GM20000 (cell line): Measurements from ENCODE around the gene GRID1.

Experiments
- DNase-seq: peaks from one replicate; pipeline ENCODE4 v3.0.0; 2012; ENCODE audit warnings: low spot score
- TF ChIP-seq, protein P1 (sequence below): IDR thresholded peaks from 2 replicates; pipeline ENCODE4 v1.5.1; 2012; ENCODE audit warnings: mild to moderate bottlenecking, control low read depth; ENCODE audit errors: extremely low read depth, missing control alignments

GRID1 gene

DNA sequence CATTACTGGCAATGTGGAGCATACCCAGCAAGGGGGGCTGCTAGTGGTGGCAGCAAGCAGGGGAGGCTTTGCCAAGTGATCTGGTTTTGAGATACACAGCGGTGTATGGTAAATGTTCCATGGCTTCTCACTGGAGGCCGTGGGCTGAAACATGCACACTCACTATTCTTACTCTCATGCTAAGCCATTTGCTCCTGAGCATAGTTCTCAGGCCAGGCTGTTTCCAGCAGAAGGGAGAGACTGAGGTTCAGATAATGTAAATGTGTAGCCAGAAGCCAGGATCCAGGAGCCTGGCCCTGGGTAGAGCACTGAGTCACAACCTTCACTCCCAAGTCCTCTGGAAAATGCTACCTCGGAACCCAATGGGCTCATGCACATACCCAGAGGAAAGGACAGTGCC lies 757.9 kb downstream of the GRID1 start:
- TF ChIP-seq, protein P1, sequence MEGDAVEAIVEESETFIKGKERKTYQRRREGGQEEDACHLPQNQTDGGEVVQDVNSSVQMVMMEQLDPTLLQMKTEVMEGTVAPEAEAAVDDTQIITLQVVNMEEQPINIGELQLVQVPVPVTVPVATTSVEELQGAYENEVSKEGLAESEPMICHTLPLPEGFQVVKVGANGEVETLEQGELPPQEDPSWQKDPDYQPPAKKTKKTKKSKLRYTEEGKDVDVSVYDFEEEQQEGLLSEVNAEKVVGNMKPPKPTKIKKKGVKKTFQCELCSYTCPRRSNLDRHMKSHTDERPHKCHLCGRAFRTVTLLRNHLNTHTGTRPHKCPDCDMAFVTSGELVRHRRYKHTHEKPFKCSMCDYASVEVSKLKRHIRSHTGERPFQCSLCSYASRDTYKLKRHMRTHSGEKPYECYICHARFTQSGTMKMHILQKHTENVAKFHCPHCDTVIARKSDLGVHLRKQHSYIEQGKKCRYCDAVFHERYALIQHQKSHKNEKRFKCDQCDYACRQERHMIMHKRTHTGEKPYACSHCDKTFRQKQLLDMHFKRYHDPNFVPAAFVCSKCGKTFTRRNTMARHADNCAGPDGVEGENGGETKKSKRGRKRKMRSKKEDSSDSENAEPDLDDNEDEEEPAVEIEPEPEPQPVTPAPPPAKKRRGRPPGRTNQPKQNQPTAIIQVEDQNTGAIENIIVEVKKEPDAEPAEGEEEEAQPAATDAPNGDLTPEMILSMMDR = no peak

DNA sequence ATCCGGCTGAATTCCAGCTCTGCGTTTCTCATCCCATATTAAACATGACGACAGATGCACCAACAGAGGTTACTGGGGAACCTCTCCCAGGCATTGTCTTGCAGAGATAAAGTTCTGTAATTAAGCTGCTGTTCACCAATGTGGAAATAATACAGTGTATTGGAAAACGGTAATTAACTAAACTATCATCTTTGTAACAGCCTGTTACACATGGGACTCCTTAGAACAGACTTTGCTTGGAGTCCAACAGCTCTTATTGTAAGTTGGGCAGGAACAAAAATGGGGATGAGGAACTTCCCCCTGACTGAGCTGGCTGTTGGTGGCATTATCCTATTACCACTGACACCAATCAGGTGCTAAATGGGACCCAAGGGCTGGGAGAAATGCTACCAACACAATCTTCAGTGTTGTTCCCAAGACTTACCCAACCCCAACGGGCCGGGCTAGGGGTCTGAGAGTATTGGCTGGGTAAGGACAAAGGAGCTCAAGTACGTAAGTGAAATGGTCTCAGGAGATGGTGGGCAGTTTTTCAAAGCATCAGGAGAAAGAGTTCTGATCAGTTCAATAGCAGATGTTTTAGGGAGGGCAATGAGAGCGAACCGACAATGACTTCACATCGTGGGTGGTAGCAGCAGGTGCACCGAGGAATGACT lies 759.4 kb downstream of the GRID1 start:
- DNase-seq = no peak
- TF ChIP-seq, protein P1 = no peak

More for the DNA sequence above, 757.9 kb downstream of the GRID1 start:
- no peak for DNase-seq

DNA sequence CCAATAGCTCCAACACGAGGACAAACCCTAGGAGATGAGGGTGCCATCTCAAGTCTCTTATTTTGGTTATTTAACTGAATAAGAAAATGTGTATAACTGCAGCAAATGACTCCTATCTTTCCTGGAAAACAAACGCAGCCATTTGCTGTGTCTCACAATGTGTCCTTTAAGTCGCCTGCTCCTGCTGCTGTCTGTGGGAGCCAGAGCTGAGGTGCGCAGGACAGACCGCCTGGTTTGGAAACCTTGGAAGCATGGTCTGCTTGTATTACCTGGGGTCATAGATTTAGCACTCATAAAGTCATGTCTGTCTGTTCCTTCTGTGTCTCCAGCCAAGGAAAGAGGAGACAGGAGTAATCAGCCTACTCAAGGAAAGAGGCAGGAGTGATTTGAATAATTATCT lies 760.2 kb downstream of the GRID1 start:
- TF ChIP-seq, protein P1 = no peak
- DNase-seq = no peak

DNA sequence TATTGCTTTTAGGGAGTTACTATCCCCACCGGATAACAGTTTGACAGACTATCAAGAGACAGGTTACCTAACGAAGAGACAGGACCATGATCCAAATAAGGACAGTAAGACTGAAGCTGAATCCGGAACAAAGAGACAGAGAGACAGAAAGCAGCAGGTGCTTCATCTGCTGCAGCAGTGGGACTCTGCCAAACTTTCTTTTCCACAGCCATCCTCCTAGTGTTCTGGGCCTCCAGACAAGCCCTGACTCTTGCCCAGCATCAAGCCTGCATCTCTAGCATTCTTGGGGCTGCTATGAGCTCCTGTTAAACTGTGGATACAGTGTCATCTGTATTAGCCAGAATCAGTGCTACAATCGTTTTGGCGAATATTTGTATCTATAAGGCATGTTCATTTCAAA lies 761.7 kb downstream of the GRID1 start:
- no peak for DNase-seq
- TF ChIP-seq, protein P1 = no peak

DNA sequence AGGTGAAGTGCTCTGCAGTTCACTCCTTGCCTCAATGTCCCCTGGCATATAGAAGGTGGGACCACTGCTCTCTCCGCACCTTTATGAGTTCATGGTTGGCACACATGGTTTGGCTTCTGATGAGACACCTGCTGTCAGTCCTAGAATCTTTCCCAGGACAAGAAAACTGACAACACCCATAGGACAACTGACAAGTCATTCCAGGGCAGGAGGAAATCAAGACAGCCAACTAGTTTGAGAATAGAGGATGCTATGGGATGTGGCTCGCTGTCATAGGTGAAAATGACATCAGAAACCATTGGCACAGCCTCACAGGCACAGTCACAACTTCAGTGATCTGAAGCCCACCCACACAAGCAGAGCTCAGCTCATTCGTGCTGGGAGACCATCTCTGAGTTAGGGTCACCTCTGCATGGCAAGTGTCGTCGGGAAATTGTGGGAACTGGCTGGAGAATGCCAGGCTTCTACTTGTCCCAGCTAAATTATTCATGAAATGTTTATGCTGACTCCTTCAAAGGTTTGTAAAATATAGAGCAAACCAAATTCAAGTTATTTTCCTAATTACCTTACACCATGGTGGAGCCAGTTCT lies 762.4 kb downstream of the GRID1 start:
- no peak for DNase-seq
- TF ChIP-seq, protein P1 = no peak

DNA sequence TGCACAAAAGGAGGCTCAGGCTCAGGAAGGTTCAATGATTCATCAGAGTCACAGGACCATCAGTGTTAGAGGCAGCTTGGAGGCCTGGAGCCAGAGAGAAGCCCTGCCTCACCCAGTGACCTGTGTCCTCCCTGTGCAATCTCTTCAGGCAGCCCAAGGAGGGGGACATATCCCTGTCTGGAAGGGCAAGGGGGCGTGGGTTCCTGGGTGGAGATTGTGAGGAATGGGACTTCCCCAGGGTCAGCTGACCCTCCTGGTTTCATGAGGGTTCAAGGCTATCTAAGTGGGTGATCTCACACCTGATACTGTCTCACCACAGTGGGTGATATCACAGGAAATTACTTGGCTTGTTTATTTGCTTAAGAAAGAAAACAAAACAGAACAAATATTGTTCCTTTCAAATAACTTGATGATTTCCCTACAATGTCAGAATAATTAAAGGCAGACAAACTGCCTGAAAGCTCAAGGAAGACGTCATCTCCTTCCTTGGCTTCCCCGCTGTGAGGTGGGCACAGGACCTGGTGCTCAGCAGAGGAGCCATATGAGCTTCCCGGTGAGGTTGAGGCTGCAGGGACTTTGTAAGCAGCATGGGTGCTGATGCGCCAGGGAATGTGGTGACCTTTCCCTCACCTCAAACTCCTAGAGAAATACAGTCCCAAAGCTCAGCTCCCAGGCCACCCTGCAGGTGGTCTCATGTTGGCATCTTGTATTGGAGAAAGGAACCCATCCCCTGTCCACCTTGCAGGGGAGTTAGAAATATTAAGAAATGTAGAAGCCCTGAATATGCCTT lies 763.2 kb downstream of the GRID1 start:
- no peak for DNase-seq
- TF ChIP-seq, protein P1 = no peak

DNA sequence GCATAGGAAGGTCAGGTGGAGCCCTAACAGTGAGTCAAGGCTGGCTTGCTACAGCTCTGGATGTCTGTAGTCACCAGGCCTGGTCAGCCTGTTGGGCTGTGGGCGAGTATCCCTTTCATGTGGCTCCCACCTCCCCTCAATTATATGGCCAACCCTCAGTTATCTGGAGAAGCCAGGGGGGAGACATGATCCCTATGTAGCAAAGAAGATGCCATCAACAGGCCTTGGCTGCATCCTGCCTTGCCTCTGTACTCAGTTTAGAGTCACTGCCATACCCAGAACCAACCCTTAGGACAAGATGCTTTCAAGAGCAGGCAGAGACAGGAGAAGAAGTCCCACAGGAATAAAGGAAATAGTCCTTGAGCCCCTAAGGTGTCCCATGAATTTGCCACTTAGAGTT lies 763.9 kb downstream of the GRID1 start:
- TF ChIP-seq, protein P1 = no peak
- no peak for DNase-seq
